ENCODE measurements around the gene CACNG3.

DNA sequence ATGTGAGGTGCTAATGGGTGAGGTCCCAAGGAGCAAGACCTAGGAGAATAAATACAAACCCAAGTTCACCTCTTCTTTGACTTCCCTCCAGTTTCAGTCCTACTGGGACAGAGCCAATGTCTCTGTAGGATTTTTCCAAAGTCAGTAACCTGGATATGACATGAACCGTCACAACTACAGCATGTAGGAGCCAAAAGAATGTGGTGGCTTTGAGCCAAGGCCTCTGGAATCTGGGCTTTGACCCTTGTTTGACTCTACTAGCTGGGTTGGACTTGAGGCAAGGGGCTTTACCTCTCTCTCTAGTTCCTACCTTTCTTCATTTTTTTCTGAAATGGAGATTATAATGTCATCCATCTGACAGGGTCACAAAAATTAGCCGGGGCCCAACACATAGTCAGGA lies 91.4 kb downstream of the CACNG3 start:
- TF ChIP-seq, protein P1, sequence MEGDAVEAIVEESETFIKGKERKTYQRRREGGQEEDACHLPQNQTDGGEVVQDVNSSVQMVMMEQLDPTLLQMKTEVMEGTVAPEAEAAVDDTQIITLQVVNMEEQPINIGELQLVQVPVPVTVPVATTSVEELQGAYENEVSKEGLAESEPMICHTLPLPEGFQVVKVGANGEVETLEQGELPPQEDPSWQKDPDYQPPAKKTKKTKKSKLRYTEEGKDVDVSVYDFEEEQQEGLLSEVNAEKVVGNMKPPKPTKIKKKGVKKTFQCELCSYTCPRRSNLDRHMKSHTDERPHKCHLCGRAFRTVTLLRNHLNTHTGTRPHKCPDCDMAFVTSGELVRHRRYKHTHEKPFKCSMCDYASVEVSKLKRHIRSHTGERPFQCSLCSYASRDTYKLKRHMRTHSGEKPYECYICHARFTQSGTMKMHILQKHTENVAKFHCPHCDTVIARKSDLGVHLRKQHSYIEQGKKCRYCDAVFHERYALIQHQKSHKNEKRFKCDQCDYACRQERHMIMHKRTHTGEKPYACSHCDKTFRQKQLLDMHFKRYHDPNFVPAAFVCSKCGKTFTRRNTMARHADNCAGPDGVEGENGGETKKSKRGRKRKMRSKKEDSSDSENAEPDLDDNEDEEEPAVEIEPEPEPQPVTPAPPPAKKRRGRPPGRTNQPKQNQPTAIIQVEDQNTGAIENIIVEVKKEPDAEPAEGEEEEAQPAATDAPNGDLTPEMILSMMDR (conservative IDR thresholded peaks at IDR 0.05; ENCODE audit: low read length): no peak
- no peak for TF ChIP-seq EZH2phosphoT487 (IDR thresholded peaks at IDR 0.05; ENCODE audit: borderline replicate concordance)
